Measurements from ENCODE around the gene ZNF687.
A peak's percentile ranks its signal among the peaks of the same experiment; 100 is the strongest.

ZNF687 gene

DNA sequence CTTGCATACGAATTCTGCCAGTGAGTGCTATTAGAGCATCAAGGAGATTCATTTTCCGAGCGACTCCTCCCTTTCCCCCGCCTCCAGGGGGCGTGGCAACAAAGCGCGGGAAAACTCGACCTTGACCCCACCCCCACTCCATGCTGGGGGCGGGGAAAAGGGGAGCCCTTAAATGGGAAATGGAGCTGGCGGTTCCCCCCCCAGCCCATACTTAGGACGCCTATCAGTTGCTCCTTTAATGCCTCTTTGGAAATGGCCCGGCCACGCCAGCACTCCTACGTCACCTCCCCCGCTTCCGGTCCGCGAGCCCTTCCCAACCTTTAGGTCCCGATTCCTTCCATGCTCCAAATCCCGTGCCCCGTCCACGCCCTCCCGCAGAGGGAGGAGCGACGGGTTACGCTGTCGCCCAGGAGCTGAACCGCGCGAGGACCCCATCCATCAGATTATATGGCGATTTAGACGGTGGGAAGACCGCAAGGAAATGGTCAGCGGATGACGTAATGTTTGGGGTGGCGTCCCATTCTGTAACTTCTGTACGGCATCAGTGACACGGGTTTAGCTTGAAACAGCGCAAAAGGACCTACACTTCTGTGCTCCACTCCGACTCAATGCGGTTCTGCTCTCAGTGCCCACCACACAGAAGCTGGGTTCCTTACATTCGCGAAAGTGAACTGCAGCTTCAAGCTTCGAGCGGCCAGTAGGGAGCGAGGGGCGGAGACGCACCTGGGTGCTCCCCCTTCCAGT, 702 bp upstream of the ZNF687 start:
- DNase-seq: peak; percentile 99

DNA sequence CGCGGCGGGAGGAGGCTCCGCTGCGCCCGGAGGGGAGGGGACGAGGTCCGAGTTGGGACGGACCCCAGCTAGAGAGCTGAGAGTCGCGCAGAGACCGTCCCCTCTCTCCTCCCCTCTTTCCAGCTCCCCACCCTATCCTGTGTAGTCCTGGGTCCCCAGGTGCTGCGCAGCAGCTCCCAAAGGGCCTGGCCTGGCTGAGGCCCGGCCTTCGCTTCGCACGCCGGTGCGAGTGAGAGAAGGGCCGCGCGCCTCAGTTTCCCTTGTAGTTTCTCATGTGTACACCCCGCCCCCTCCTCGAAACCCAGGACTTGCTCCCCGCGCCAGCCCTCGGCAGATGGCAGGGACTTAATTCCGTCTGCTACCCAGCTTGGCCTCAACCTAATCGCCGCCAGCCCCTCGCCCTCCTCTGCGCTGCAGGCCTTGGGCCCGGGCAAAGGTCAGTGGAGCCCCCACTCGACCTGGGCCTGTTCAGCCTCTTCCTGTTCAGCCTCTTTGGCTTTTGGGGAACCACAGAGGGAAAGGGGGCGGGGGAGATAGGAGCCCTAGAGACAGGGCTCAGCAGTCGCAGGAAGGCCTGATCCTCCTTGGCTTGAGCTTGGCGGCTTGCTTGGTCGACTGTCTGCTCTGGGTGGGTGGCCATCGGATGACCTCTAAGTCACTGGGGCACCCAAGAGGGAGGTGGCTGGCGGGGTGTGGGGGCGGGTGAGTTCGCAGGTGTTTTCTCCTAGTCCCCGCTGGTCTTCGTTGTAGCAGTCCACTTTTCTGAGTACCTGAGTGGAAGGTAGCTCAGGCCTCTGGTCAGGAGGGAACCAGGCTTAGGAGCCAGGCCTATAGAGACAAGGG, 1.0 kb downstream of the ZNF687 start:
- DNase-seq: no peak

DNA sequence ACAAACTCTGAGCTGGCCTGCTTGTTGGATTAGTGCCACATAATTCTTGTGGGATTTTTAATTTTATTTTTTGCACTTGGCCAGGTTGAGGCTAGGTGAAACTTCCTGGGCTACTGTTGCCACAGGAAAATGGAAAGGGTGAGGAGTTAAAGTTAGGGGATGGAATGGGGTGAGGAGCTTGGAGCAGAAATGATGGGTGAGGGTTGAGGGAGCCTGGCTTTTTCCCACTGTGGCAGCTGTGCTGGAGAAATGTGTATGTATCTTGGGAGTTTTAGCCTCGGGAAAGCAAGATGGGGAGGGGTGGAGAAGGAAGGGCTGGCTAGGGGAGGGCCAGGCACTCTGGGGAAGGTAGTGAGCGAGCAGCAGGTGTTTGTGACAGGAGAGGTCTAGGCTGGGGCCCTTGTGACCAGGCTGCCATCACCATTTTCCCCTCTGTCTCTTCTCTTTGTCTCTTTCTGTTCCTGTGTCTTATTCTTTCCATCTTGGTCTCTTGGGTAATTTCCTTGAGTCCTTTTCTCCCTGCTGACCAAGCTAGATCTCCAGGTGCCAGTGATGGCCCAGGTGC, 2.0 kb downstream of the ZNF687 start:
- no peak for DNase-seq

DNA sequence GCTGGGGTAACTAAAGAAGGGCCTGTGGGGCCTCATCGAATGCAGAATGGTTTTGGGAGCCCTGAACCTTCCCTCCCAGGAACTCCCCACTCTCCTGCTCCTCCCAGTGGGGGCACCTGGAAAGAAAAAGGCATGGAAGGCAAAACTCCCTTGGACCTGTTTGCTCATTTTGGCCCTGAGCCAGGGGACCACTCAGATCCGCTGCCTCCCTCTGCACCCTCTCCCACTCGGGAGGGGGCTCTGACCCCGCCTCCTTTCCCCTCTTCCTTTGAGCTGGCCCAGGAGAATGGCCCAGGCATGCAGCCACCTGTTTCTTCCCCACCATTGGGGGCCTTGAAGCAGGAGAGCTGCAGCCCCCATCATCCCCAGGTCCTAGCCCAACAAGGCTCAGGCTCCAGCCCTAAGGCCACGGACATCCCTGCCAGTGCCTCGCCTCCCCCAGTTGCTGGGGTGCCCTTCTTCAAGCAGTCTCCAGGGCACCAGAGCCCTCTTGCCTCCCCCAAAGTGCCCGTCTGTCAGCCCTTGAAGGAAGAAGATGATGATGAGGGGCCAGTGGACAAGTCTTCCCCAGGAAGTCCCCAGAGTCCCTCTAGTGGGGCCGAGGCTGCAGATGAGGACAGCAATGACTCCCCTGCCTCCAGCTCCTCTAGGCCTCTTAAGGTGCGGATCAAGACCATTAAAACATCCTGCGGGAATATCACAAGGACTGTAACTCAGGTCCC, 4.7 kb downstream of the ZNF687 start:
- no peak for DNase-seq

DNA sequence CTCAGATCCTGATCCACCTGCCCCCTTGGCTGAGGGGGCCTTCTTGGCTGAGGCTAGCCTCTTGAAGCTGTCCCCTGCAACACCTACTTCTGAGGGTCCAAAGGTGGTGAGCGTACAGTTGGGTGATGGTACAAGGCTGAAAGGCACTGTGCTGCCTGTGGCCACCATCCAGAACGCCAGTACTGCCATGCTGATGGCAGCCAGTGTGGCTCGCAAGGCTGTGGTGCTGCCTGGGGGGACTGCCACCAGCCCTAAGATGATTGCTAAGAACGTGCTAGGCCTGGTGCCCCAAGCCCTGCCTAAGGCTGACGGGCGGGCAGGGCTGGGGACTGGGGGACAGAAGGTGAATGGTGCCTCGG, 5.2 kb downstream of the ZNF687 start:
- no peak for DNase-seq

DNA sequence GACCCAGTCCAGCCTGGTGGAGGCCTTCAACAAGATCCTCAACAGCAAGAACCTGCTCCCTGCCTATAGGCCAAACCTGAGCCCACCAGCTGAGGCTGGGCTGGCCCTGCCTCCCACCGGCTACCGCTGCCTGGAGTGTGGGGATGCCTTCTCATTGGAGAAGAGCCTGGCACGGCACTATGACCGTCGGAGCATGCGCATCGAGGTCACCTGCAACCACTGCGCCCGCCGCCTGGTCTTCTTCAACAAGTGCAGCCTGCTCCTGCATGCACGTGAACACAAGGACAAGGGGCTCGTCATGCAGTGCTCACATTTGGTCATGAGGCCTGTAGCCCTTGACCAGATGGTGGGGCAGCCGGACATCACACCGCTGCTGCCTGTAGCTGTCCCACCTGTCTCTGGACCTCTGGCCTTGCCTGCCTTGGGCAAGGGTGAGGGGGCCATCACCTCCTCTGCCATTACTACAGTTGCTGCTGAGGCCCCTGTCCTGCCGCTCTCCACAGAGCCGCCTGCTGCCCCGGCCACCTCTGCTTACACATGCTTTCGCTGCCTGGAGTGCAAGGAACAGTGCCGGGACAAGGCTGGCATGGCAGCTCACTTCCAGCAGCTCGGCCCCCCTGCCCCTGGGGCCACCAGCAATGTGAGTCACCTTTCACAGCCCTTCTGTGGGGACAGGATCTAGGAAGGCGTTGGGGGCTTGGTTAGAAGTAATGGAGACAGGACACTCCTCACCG, 5.8 kb downstream of the ZNF687 start:
- no peak for DNase-seq

DNA sequence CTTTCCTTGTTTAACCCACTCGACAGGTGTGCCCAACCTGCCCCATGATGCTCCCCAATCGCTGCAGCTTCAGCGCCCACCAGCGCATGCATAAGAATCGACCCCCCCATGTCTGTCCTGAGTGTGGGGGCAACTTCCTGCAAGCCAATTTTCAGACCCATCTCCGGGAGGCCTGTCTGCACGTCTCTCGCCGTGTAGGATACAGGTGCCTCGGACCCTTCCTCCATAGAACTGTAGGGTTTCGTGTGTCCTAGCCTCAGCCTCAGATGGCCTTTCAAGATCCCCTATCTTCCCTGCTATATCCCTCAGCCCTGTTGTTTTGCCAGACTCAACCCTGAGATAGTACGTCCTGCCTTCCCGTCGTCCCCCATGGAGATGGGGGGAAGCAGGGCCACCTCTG, 6.4 kb downstream of the ZNF687 start:
- no peak for DNase-seq

DNA sequence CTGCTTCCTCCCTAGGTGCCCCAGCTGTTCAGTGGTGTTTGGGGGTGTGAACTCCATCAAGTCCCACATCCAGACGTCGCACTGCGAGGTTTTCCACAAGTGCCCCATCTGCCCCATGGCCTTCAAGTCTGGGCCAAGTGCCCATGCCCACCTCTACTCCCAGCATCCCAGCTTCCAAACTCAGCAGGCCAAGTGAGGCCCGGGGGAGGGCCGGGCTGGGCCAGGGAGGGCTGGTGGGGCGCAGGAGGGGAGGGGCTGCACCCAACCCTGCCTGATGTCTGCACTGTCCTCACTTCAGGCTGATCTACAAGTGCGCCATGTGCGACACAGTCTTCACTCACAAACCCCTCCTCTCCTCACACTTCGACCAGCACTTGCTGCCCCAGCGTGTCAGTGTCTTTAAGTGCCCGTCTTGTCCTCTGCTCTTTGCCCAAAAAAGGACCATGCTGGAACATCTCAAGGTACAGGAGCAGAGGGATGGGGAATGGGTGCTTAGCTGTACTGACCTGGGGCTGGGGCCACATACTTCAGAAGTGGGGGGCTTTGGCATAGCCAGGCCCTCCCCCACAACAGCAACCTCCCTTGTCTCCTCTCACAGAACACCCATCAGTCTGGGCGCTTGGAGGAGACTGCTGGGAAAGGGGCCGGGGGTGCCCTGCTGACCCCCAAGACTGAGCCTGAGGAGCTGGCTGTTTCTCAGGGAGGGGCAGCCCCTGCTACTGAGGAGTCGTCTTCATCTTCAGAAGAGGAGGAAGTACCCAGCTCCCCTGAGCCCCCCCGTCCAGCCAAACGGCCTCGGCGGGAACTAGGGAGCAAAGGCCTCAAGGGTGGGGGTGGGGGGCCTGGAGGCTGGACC, 7.2 kb downstream of the ZNF687 start:
- DNase-seq: no peak

DNA sequence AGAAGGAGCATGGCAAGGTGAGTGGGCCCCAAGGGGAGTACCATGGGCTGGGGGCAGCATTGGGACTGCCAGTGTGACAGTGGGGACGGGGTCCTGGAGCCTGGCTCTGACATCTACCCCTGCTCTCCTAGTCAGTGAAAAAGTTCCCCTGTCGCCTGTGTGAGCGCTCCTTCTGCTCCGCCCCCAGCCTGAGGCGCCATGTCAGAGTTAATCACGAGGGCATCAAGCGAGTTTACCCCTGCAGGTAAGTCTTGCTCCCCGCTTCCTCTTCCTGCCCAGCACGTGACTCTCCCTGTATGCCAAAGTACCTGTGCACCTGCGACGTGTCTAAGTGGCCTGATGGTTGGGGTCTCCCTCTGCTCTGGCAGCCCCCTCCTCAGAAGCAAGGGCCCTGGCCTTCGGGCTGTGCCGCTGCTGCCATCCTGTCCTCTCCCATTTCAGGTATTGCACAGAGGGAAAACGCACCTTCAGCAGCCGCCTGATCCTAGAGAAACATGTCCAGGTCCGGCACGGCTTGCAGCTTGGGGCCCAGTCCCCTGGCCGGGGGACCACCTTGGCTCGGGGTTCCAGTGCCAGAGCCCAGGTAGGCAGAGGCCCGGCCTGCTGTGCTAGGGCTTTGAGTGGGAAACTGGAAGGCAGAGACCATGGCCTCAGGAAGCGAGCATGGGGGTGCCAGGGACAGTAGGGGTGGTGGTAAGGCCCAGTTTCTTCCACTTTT, 8.1 kb downstream of the ZNF687 start:
- no peak for DNase-seq

DNA sequence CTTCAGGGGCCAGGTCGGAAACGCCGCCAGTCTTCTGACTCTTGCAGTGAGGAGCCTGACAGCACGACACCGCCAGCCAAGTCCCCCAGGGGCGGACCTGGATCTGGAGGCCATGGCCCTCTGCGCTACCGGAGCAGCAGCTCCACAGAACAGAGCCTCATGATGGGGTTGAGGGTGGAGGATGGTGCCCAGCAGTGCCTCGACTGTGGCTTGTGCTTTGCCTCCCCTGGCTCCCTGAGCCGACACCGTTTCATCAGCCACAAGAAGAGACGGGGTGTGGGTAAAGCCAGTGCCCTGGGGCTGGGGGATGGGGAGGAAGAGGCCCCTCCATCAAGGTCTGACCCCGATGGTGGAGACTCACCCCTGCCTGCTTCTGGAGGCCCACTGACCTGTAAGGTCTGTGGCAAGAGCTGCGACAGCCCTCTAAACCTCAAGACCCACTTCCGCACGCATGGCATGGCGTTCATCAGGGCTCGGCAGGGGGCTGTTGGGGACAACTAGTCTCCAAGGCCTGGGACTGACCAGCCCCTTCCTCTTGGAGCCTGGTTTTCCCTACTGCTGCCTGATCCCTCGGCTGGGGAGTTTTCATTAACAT, 8.7 kb downstream of the ZNF687 start:
- DNase-seq: no peak

DNA sequence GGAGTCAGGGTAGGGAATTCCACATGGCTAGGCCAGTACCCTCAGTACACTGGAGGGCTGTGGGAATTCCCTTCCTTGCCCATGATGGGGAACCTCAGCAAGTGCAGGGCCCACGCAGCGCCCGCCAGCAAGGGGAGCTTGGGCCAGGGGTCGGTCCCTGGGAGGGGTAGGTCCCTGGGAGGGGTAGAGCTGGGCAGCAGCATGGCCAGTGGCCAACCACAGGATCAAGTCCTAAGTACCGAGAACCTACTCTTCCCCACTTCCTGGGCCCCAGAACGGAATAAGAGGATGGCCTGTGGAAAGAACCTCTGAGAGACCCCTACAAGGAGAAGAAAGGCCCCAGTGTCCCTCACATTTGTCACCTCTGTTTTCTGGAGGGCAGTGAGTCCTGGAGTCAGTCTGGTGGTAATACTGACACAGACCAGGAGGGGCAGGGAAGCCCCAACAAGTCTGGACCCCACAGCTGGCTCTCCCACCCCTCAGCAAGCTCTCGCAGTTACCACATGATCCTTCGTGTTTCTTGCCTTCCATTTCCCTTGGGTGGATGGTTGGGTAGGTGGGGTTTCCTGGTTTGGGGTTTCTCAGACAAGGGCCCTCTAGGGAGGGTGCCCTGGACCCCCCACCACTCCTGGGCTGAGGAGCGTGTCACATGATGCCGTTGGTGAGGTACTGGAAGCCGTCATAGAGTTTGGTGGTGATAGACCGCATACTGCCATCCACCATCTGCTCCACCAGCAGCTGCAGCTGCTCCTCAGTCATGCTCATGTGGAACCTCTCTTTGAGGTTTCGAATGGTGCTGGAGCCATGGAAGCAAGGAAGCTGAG, 10.3 kb downstream of the ZNF687 start:
- no peak for DNase-seq

DNA sequence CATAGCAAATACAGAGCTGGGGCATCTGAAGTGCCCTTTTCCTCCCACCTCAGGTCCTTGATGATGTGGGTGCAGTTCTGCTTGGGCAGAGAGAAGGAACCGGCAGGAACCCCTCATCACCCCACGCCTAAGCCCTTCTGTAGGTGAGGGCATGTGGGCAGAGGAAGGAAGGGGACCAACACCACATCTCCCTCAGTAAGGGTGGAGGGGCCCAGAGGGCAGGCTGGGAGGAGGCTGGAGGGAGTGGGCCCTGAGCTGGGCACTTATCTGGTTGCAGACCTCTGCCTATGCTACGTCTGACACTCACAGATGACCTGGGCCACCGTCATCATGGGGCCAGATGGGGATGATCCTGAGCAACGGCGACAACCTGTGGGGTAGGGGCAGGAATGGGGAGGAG, 11.0 kb downstream of the ZNF687 start:
- DNase-seq: no peak

DNA sequence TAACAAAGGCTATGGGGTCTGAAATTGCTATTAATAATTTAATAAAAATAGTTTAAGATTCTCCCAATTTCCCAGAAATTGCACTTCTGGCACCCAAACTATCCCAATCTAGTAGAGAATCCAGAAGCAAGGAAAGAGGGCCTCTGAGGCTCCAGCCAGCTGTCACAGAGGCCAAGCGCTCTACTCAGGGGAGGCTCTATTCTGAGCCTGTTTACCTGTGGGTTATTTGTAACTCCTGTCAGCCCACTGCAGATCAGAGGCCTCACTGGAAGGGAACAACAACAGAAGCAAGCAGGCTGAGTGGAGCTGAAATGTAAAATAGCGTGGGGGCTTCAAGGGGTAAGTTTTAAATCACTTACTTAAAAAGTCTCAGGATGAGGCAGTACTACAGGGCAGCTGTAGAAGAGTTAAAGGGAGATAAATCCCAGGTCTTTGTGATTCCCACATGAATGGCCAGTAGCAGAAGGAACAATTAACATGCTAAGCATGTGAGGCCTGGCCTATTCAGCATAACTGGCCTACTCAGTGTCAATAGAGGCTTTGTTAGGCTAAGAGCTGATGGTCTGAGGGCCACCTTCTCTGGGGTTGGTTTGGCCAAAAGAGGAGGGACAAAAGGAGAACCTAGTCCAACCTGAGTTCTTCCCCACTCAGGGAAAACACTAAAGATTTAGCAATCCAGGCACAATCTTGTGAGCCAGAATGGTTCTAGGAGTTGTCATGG, 12.8 kb downstream of the ZNF687 start:
- DNase-seq: no peak

DNA sequence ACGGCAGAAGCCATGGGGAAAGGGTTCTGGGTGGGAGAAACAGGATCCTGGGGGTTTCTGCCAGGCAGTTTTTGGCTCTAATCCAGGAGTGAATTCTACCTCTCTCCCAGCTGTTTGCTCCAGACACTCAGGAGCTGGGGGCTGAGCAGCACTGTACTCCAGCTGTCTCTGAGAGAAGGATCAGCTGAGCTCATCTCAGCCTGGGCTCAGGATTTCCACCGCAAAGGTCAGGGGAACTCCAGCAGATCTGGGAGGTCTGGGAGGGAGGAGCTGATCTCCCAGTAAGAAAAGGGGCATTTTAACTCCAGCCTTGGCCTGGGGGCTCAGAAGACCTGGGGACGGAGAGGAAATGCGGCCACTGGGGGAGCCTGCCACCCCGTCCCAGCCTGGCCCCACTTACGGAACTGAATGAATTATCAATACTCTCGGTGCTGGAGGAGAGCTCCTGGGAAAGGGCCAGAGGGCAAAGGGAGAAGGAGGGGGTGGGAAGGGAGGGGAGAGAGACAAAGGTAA, 27.8 kb downstream of the ZNF687 start:
- no peak for DNase-seq

DNA sequence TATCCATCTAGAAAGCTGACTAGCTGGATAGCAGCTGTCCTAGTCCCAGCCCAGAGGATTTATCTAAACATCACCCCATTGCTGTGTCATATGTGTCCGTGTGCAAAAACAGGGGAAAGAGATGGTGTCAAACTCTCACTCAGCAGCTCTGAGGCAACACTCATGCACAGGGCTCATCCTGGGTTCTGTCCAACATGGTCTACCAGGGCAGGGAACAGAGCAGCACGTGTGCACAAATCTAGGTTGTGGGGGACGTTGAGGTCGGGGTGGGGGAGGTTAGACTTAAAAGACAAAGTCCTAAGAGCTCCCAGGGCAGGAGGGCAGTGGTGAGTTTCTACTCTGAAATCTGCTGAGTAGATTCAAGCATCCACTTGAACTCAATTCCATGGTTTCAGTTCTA, 28.9 kb downstream of the ZNF687 start:
- DNase-seq: no peak

DNA sequence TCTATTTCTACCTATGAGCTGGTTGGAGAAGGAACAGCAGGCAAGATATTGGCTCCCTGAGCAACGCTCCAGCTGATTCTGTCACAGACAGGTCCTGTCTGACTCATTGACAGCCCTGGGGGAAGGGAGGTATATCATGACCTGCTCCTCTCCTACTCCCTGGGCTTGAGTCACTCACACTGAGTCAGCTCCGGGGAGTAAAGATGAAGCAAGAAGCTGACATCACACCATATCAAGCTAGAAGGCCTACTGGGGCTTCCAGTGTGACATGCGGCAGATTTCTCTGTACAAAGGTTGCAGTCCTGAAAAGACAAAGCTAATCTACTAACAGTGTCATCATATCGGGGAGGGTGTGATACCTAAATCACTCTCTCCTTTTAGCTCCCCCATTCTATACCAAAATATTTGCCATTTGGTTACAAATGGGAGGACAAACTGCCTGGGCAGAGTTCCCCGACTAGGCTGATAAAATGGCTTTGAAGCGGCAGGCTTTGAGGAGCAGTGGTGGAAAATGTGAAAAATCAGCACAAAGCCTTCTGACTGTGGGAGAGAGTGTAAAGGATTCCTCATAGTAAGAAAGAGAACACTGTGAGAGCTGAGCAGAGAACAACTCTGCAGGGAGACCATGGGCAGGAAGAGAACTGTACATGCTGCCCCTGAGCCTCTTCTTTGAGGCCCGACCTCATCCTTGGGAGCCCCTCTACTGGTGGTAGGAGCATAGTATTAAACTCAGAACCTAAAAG, 29.7 kb downstream of the ZNF687 start:
- DNase-seq: no peak

DNA sequence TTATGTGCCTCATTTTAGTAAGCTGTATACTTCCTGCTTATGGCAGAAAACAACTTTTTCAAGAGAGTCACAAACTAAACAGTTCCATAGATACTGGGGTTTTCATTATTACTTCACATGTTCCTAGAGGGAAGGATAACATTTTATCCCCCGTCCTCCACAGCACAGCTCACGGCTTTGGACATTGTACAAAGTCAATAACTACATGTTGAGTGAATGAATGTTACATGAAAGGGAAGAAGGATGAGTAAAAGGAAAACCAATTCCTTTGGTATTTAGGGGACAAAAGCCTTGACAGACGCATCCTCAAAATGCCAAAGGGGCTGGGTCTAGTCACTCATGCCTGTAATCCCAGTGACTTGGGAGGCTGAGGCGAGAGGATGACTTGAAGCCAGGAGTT, 30.3 kb downstream of the ZNF687 start:
- DNase-seq: no peak

DNA sequence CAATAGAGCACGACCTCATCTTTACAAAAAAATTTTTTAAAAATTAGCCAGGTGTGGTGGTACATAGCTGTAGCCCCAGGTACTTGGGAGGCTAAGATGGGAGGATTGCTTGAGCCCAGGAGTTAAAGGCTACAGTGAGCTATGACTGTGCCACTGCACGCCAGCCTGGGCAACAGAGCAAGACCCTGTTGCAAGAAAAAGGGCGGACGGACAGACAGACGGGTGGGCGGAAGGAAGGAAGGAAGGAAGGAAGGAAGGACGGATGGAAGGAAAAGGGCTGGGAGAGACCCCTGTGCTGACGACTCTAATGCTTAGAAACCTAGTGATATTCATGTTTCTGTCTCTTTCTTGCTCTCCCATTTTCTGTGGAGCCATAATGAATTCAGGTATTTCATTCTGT, 30.7 kb downstream of the ZNF687 start:
- DNase-seq: no peak
